ENCODE data around the gene UBE2I.

The UBE2I gene

DNA sequence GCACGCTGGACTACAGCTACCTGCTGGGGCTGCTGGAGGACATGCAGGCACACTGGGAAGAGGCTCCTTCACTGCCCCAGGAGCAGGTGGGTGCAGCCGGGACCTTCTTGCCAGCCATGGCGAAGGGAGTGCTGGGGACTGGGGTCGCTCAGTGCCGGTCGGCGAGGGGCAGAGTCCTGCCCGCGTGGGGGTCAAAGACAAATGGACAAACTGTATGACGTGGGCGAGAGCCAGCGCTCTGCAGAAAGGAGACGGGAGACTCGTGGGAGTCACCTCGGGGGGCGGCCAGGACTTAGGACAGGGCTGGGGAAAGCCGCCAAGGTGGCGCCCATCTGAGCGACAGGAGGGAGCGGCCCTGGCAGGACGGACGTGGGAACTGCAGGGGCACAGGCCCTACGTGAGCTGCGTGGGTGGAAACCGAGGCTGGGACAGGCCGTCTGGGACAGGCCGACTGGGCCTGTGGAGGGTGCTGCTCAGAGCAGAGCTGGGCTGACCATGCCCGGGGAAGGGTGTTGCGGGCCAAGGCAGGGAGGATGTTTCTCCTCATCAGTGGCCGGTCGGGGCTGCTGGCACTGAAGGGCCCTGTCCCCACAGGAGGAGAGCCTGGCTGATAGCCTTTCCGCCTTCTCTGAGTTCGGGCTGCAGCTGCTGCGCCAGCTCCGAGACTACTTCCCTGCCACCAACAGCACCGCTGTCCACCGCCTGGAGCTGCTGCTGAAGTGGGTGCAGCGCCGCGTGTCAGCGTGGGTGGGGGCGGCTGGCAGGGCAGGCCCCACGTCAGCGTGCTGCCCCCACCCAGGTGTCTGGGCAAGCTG is 34.2 kb downstream of the UBE2I start:
- no peak for DNase-seq (ENCODE audit: low read depth)

DNA sequence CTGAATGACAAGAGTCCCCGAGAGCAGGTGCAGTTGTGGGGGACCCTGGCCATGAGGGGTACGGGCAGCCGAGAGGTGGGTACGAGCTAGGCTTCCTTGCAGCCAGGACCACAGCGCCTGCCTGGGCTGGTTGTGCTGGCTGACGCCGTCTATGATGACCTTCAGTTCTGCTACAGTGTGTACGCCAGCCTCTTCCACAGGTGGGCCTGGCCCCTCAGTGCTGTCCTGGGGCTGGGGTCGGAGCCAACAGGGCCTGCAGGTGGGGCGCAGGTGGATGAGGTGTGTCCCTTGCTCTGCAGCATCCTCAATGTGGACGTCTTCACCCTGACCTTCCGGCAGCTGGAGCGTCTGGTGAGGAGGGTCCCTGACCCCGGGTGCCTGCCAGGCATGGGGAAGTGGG is 35.1 kb downstream of the UBE2I start:
- no peak for DNase-seq (ENCODE audit: low read depth)

DNA sequence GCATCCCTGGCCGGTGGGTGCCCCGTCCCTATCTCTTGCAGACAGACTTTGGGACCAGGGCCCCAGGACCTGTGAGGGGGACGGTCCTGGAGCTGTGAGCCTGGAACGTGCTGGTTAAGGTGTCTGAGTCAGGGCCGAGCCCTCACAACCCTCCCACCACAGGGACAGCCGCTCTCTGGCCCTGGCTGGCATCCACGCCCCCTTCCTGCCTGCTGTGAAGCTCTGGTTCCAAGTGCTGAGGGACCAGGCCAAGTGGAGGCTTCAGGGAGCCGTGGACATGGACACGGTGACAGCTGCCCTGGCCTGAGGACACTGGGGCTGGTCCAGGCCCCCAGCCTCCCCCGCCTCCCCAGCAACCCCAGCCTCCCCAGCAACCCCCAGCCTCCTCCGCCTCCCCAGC is 35.7 kb downstream of the UBE2I start:
- no peak for DNase-seq (ENCODE audit: low read depth)

DNA sequence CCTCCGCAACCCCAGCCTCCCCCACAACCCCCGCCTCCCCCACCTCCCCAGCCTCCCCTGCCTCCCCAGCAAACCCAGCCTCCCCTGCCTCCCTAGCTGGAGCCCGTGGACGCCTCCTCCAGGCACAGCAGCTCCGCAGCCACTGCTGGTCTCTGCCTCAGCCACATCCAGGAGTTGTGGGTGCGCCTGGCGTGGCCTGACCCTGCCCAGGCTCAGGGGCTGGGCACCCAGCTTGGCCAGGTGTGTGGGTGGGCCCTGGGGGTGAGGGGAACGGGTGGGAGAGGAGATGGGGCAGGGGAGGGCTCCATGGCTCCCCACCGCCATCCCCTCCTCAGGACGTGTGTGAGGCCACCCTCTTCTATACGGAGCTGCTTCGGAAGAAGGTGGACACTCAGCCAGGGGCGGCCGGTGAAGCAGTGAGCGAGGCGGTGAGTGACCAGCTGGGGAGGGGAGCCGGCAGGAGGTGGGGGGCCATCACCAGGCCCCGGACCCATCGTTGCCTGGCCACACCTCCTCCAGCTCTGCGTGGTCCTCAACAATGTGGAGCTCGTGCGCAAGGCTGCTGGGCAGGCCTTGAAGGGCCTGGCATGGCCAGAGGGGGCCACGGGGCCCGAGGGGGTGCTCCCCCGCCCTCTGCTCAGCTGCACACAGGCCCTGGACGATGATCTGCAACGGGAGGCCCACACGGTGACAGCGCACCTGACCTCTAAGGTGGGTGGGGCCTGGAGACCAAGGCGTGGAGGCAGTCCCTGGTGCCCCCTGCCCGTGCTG is 36.4 kb downstream of the UBE2I start:
- DNase-seq (ENCODE audit: low read depth) = no peak

DNA sequence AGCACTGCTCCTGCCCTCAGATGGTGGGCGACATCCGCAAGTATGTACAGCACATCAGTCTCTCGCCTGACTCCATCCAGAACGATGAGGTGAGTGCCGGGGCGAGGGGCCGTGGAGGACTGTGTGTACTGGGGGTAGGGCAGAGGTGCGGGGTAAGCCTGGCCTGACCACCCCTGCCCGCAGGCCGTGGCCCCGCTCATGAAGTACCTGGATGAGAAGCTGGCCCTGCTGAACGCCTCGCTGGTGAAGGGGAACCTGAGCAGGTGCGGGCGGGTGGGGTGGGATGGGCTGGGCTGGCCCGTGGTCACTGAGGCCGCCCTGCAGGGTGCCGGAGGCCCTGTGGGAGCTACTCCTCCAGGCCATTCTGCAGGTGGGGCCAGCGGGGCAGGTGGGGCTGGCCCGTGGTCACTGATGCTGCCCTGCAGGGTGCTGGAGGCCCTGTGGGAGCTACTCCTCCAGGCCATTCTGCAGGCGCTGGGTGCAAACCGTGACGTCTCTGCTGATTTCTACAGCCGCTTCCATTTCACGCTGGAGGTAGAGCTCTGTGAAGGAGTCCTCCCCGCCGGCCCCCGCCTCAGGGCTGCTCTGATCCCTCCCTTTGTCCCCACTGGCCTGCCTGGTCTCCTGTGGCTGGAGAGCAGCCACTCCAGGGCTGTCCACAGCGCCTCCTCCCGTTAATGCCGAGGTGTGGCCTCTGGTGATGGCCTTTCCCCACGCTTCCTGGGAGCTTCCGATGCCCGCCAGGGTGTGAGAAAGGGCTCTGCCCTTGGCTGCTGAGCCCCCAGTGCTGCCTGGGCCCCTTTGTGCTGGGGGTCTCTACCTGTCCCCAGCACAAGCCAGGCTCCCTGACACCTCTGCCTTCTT is 37.2 kb downstream of the UBE2I start:
- no peak for DNase-seq (ENCODE audit: low read depth)

DNA sequence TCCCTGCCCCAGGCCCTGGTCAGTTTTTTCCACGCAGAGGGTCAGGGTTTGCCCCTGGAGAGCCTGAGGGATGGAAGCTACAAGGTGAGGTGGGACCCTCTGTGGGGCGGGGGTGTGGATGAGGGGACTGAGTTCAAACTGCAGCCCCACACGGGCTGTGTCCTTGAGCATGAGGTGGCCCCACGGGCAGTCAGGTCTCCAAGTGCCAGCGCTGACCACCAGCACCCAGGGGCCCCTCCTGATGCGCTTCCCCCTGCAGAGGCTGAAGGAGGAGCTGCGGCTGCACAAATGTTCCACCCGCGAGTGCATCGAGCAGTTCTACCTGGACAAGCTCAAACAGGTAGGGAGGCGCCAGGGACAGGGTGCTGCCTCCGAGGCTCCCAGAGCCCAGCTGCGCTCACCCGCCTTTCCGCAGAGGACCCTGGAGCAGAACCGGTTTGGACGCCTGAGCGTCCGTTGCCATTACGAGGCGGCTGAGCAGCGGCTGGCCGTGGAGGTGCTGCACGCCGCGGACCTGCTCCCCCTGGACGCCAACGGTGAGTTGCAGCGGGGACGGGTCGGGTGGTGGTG is 37.9 kb downstream of the UBE2I start:
- DNase-seq (ENCODE audit: low read depth) = no peak

DNA sequence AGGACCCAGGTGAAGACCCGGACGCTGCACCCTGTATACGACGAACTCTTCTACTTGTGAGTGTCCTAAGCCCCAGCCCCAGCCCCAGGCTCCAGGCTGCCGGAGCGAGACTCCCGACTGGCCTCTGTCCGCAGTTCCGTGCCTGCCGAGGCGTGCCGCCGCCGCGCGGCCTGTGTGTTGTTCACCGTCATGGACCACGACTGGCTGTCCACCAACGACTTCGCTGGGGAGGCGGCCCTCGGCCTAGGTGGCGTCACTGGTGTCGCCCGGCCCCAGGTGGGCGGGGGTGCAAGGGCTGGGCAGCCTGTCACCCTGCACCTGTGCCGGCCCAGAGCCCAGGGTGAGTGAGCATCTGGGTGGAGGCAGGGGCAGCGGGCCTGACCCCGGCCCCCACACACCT is 38.5 kb downstream of the UBE2I start:
- DNase-seq (ENCODE audit: low read depth) = no peak

DNA sequence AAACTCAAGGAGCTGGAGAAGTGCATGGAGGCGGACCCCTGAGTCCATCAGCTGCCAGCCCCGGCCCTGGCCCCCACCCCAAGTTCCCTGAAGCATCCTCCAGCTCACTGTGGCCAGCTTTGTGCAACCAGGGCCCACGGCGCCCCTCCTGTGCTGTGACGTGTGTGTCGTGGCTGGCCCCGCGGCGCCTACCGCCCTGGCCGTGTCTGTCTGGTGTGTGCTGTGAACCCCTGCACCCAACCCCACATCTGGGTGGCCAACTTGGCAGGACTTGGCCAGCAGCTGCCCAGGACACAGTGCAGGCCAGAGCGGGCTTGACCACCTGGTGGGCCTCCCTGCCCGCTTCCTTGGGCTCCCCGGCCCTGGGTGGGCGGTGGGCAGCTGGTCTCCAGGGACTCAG is 39.0 kb downstream of the UBE2I start:
- no peak for DNase-seq (ENCODE audit: low read depth)

DNA sequence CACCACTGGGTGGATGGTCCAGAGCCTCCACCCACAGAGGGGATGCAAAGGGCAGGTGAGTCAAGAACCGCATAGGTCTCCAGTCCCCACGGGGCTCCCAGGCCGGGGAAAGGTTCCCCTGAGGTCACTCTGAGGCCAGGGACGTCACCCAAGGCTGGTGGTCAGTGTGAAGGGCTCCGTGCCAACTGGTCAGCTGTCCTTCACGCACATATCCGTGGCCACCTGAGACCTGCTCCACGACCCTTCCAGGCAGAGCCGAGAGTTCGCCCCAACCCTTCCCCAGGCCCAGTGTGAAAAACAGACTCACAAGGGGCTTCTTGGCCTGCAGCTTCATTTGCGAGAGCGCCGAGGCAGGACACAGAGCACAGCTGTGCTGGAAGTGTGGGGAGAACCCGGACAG is 39.5 kb downstream of the UBE2I start:
- no peak for DNase-seq (ENCODE audit: low read depth)

DNA sequence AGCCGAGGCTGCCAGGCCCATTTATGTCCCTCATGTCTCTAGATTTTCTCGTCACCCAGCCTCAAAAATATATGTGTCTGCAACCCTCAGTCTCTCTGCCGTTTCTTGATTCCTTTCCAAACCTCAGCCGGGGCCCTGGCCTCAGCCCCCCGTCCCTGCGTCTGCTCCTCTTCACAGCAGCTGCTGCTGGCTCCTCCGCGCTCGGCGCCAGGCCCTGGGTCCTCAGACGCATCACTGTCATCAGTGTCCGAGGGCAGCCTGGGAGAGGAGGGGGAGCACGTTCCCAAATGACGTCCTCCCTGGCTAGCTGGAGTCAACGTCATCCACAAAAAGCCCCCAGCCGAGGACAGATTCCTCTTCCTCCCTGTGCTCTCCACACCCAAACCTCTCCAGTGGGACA is 39.9 kb downstream of the UBE2I start:
- no peak for DNase-seq (ENCODE audit: low read depth)

DNA sequence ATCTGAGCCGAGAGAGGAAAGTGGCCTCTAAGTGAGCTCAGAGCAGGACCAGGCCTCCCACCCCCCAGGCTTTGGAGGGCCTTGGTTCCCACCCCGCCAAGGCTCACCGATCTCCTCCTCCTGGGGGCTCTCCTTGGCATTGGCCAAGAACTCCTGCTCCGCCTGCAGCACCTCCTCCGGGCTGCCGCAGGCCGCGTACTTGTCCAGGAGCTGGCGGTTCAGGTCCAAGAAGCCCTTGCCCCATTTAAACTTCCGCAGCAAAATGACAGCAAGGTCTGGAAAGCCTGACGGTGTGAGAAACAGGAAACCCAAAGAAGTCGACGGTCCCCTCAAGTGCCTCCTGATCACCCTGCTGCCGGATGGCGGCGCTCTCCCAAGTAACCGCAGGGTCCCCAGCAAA is 40.5 kb downstream of the UBE2I start:
- DNase-seq (ENCODE audit: low read depth) = no peak

DNA sequence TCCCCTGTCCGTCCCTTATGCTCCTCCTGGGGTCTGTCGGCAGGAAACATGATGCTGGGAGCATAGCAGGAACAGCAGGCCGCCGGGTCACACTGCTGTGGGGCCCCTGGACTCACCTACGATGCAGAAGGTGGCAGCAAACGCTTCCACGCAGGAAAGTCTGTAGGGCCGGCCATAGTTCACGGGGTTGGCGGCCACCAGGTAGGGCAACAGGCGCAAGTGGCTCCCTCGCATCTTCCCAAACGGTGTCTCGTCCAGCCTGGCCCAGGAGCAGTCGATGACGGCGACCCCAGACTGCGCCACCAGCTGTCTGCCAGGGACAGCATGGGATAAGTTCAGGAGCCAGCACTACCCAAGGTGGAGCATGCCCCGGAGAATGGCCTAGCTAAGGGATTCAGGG is 41.3 kb downstream of the UBE2I start:
- DNase-seq (ENCODE audit: low read depth) = no peak

DNA sequence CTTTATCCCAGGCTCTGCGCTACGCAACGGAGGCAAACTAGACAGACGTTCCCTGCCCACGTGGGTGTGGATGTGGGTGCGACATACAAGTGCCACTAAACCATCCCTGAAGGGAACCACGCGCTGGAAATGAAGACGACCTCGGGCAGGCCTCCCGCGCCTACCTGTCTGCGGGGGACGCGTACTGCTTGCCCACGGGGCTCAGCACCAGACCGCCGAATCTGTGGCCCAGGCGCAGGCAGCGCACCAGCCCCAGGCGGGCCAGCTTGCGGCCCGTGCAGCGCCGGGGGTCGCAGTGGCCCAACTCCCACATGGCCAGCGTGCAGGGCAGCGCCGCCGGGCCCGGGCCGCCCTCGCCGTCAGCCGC is 41.8 kb downstream of the UBE2I start:
- no peak for DNase-seq (ENCODE audit: low read depth)

DNA sequence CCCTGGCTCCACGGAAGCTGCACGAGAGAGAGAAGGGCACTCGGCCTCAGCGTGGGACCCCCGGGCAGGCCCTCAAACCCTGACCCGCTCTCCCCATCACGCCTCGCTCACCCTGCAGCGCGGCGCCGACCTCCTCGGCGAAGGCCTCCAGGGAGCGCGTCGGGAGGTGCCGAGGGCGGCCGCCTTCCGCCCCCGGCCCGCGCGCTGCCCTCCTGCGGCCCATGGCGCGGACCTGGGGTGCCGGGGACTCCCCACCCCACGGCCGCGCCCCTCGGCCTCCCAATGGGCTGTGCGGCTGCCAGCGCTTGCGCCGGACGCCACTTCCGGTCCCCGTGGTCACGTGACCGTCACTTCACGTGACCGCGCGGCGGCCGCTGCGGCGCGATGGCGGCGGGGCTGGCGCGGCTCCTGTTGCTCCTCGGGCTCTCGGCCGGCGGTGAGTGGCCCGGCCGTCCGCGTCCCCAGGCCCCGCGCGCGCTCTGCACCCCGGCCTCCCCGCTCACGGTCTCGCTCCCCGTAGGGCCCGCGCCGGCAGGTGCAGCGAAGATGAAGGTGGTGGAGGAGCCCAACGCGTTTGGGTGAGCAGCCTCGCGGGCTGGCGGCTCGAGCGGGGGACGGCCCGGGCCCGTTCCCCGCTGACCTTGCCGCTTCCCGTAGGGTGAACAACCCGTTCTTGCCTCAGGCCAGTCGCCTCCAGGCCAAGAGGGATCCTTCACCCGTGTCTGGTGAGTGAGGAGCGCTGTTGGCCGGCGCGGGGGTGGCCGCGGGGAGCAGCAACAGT is 42.3 kb downstream of the UBE2I start, which contains the start of the genes GNPTG and TSR3:
Gene GNPTG, plus strand, starts transcription at position 350 of the 781 bp plus-strand sequence. Its CDS starts 35 bp downstream, at position 385.
Gene TSR3, minus strand, starts transcription at position 297 of the 781 bp plus-strand sequence. Its CDS starts 74 bp downstream, at position 223.
- DNase-seq (ENCODE audit: low read depth) = peak; percentile 38

DNA sequence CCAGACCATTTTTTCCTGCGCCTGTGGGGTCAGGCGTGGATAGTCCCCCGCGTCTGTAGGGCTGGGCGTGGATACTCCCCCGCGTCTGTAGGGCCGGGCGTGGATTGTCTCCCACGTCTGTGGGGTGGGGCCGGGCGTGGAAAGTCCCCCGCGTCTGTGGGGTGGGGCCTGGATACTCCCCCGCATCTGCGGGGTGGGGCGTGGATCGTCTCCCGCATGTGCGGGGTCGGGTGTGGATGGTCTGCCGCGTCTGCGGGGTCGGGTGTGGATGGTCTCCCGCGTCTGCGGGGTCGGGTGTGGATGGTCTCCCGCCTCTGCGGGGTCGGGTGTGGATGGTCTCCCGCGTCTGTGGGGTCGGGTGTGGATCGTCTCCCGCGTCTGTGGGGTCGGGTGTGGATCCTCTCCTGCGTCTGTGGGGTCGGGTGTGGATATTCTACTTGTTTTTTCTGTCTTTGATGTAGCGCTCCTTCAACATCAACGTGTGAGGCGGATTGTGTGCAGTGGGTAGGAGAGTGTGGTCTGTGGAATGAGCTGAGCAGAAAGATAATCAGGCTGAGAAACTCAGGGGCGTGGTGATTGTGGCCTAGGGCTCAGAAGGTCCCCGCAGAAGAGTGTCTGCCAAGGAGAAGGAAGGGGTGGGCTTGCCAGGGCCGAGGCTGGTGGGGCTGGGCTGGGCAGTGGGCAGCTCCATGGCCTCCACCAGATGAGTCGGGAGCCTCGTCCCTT is 45.5 kb downstream of the UBE2I start:
- no peak for DNase-seq (ENCODE audit: low read depth)

DNA sequence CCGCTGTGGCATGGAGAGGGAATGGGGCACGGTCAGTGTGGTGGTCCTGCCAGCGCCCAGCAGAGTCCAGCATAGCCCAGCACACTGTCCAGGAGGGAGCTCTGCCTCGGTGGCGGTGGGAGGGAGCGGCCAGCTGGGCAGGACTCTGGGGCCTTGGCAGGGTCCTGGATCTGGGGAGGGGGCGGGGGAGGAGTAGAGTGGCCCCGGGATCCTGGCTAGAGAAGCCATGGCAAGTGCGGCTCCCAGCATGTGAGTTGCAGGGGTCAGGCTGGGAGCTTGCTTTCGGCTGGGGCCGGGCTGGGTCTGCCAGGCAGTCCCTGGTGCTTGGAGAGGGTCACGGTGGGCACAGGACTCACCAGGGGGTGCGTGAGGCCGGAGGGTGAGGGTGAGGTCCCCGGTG is 46.2 kb downstream of the UBE2I start:
- DNase-seq (ENCODE audit: low read depth) = no peak

DNA sequence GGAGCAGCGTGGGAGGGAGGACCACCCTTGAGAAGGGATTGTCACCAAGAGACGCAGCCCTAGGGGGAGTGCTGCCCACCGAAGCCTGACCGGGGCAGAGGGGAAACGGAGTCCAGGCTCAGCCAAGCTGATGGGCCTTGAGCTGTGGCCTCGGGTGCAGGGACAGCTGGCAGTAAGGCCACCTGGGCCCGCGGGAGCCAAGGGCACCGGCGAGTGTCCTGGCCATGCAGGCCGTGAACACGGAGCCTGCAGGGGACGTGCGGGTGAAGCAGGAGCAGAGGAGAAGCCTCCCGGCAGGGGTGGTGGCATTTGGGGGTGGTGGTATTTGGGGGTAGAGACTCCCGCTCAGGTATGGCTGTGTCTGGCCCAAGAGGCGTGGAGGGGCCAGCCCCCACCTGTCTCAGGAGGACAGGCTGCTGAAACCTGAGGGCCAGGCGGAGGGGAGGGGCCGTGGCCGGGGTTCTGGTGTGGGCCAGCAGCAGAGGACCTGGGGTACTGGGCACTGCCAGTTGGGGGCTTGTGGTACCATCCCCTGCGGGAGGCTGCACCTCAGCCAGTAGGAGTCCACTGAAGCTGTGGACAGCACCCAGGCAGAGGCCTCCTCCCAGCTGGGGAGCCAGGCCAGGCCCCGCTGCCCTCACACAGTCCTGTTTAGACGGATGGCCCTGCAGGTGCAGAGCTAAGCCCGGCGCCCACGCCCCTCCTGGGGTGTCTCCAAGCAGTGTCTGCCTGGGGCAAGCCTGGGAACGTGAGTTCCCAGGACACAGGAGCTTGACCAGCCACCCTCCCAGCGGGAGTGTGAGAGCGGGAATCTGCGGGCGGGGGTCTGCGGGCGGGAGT is 46.8 kb downstream of the UBE2I start:
- DNase-seq (ENCODE audit: low read depth) = no peak

DNA sequence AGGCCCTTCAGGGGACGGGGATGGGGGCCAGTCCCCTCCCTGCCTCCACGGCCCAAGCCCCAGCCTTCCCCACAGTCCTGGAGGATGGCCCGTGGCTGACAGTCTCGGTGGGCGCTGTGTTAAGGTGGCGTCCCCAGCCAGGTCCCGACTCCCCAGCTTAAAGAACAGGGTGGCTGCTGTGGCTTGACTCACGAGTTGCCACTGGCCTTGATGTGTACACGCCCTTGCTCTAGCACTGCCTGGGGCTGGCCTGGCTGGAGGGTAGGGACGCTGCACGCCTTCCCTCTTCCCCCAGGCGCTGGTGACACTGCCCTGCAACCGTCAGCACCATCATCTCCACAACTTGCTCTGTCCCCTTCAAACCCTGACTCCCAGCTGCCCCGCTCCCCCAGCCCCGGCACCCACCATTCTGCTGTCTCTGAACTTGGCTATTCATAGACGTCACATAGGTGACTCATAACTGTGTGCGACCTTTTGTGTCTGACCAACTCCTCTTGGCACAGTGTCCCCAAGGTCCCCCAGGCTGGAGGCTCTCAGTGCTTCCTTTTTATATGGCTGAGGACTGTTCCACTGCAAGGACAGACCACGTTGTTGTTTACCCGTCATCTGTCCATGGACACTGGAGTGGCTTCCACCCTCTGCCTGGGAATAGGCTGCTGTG is 48.6 kb downstream of the UBE2I start:
- no peak for DNase-seq (ENCODE audit: low read depth)
